ENCODE measurements around the gene MTMR12. TPM values are rescaled to one million over a fixed set of nuclear protein-coding genes. Genes with fewer than 3 reads are reported as not detected.

Gene MTMR12
- total and polyA plus RNA-seq, 2 of the 13 experiments (the other 11 are each of a cell fraction or from before 2014, with no cell fraction given), result 23.4 to 36.6 TPM

GRCh38 chr5:32197032-32197431 is 115.7 kb downstream of the MTMR12 start (continued):
- TF ChIP-seq SCMH1 (CRISPR knock-in tag; IDR thresholded peaks at IDR 0.05; ENCODE audit: borderline replicate concordance) (no peak), CREM (IDR thresholded peaks at IDR 0.05) (no peak), CREM (CRISPR knock-in tag; IDR thresholded peaks at IDR 0.05) (no peak), FOXA3 (CRISPR knock-in tag; IDR thresholded peaks at IDR 0.05) (no peak), MXD4 (CRISPR knock-in tag; IDR thresholded peaks at IDR 0.05) (no peak), MZF1 (CRISPR knock-in tag; IDR thresholded peaks at IDR 0.05; ENCODE audit: borderline replicate concordance) (no peak), ZNF281 (CRISPR knock-in tag; IDR thresholded peaks at IDR 0.05; ENCODE audit: borderline replicate concordance) (no peak), ZNF234 (CRISPR knock-in tag; conservative IDR thresholded peaks at IDR 0.05) (no peak), ZNF781 (CRISPR knock-in tag; IDR thresholded peaks at IDR 0.05; ENCODE audit: borderline replicate concordance, not compliant biosample characterization) (no peak)
- TF ChIP-seq, protein P1, sequence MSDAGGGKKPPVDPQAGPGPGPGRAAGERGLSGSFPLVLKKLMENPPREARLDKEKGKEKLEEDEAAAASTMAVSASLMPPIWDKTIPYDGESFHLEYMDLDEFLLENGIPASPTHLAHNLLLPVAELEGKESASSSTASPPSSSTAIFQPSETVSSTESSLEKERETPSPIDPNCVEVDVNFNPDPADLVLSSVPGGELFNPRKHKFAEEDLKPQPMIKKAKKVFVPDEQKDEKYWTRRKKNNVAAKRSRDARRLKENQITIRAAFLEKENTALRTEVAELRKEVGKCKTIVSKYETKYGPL (CRISPR knock-in tag; IDR thresholded peaks at IDR 0.05), result no peak

GRCh38 chr5:32195265-32195664 is 117.5 kb downstream of the MTMR12 start:
- intact Hi-C loops (cut with micrococcal nuclease; ENCODE audit: unreplicated experiment), result no loop called here
- no peak overlapping the region for H3K9ac ChIP-seq (ENCODE audit: insufficient read depth, low read depth, low read length)
- H3K4me1 ChIP-seq (ENCODE audit: insufficient read depth, low read length), result peaks cover 11% of the 10 kb centered on the region
- FAIRE-seq (no peak), DNase-seq (ENCODE audit: low spot score) (no peak), ATAC-seq (no peak)
- H3K79me2 ChIP-seq (ENCODE audit: insufficient read depth, low read length), result no peaks in the 10 kb centered on the region
- no peak overlapping the region for H3K4me2 ChIP-seq (ENCODE audit: low read depth, low read length)
- BruUV-seq (replicated peaks), result no TSS peak
- ChIA-PET POLR2A (no interaction called here), CTCF (ENCODE audit: low intra/inter-chr PET ratio, low total read pairs) (no interaction called here)
- H3K36me3 ChIP-seq (replicated peaks in 1 of 2; ENCODE audit: control insufficient read depth in 1 of 2, insufficient read depth in 2 of 2, low read length in 2 of 2), result no peaks in the 10 kb centered on the region
- H3K27ac ChIP-seq (ENCODE audit: extremely low read length, insufficient read depth, low read length), result no peak overlapping the region
- H3K9me3 ChIP-seq (ENCODE audit: low read length), result no peaks in the 10 kb centered on the region
- H4K20me1 ChIP-seq (ENCODE audit: insufficient read depth, low read length), result no peaks in the 10 kb centered on the region
- 92% methylated on average over 5 of the region's 5 CpGs for WGBS (ENCODE audit: low lambda C conversion rate)
- TF ChIP-seq ZNF639 (CRISPR knock-in tag; conservative IDR thresholded peaks at IDR 0.05), result no peak
- no peaks in the 10 kb centered on the region for H3K27me3 ChIP-seq (ENCODE audit: control insufficient read depth in 1 of 2, insufficient read depth in 2 of 2, low read length in 2 of 2)
- H2AFZ ChIP-seq (ENCODE audit: low read length), result no peak overlapping the region
- no peak overlapping the region for H3K4me3 ChIP-seq (replicated peaks in 1 of 3; ENCODE audit: insufficient read depth in 1 of 3, low read depth in 2 of 3, low read length in 3 of 3)
- in situ Hi-C loops (cut with HindIII; ENCODE audit: extremely low pct_ligation_motif_present, low pct_unique_long_range_greater_than_20kb), result no loop called here

Measured in HepG2 (cell line).